NB4 (cell line): ENCODE results near the gene RPS6KA2.

Source experiments
- CTCF ChIP-seq: IDR thresholded peaks from one replicate; pipeline ENCODE4 v1.5.1; 2012; ENCODE audit warnings: low read depth, low read length
- POLR2A ChIP-seq: IDR thresholded peaks from 2 replicates; pipeline ENCODE4 v1.6.1; 2011; ENCODE audit warnings: mild to moderate bottlenecking; ENCODE audit not compliant: insufficient read length; ENCODE audit errors: extremely low read depth

GRCh38 chr6:166496460-166496859 lies 130.6 kb downstream of the RPS6KA2 start:
- TF ChIP-seq POLR2A (no peak), CTCF (no peak)
